Measurements from ENCODE around the gene CSE1L.
"Not testable (repeated sequence)": the region's sequence is repeated elsewhere in the genome, so short reads cannot be mapped to it uniquely, and the experiment has no call there.

Gene CSE1L

GRCh38 chr20:49046087-49046900 is at the start of gene CSE1L:
Gene CSE1L (plus strand): TSS chr20:49046312. CDS start chr20:49058464, 12,152 bp downstream.
- DNase-seq (ENCODE audit: low read depth, low spot score), result peak; percentile 78

GRCh38 chr20:48999890-49000870 is 45.9 kb upstream of the CSE1L start:
- DNase-seq (ENCODE audit: low read depth, low spot score), result no peak

GRCh38 chr20:49001741-49002140 is 44.4 kb upstream of the CSE1L start:
- no peak for DNase-seq (ENCODE audit: low read depth, low spot score)

- no peak for DNase-seq (ENCODE audit: low read depth, low spot score)
Measured at GRCh38 chr20:49006446-49006980, 39.6 kb upstream of the CSE1L start.

GRCh38 chr20:49009899-49010631 is 36.0 kb upstream of the CSE1L start:
- no peak for DNase-seq (ENCODE audit: low read depth, low spot score)

GRCh38 chr20:49024220-49024619 is 21.9 kb upstream of the CSE1L start:
- DNase-seq (ENCODE audit: low read depth, low spot score), result no peak

GRCh38 chr20:49028177-49028576 is 17.9 kb upstream of the CSE1L start:
- DNase-seq (ENCODE audit: low read depth, low spot score), result not testable (repeated sequence)

- no peak for DNase-seq (ENCODE audit: low read depth, low spot score)
Measured at GRCh38 chr20:49028684-49029083, 17.4 kb upstream of the CSE1L start.

GRCh38 chr20:49029203-49029602 is 16.9 kb upstream of the CSE1L start:
- DNase-seq (ENCODE audit: low read depth, low spot score), result no peak

GRCh38 chr20:49030954-49031619 is 15.0 kb upstream of the CSE1L start:
- DNase-seq (ENCODE audit: low read depth, low spot score), result no peak

GRCh38 chr20:49032455-49032854 is 13.7 kb upstream of the CSE1L start:
- DNase-seq (ENCODE audit: low read depth, low spot score), result no peak

- DNase-seq (ENCODE audit: low read depth, low spot score), result no peak
Measured at GRCh38 chr20:49034070-49034732, 11.9 kb upstream of the CSE1L start.

- no peak for DNase-seq (ENCODE audit: low read depth, low spot score)
Measured at GRCh38 chr20:49037962-49038387, 8.1 kb upstream of the CSE1L start.

GRCh38 chr20:49039854-49040253 is 6.3 kb upstream of the CSE1L start:
- no peak for DNase-seq (ENCODE audit: low read depth, low spot score)

GRCh38 chr20:49043000-49043399 is 3.1 kb upstream of the CSE1L start:
- DNase-seq (ENCODE audit: low read depth, low spot score), result no peak

GRCh38 chr20:49045440-49046086 is 549 bp upstream of the CSE1L start:
- no peak for DNase-seq (ENCODE audit: low read depth, low spot score)

- no peak for DNase-seq (ENCODE audit: low read depth, low spot score)
Measured at GRCh38 chr20:49052334-49052733, 6.2 kb downstream of the CSE1L start.

GRCh38 chr20:49054056-49054643 is 8.0 kb downstream of the CSE1L start:
- no peak for DNase-seq (ENCODE audit: low read depth, low spot score)

GRCh38 chr20:49063279-49063678 is 17.2 kb downstream of the CSE1L start:
- no peak for DNase-seq (ENCODE audit: low read depth, low spot score)

Measured in activated naive CD8-positive, alpha-beta T cell treated with anti-CD3 and anti-CD28 coated beads, Interleukin-2, amount 50 U/mL, for 16 hours (primary cell).